SK-N-SH (cell line): ENCODE results near the gene PDE11A. TPM values are rescaled to one million over a fixed set of nuclear protein-coding genes. Genes with fewer than 3 reads are reported as not detected.

Experiments used
- CTCF ChIA-PET: fragments of 300-600, 350-600 bp; formaldehyde crosslinking; extraction: SDS; loops from one replicate; lab custom pipeline; 2021; lab: Yijun Ruan, JAX
- POLR2A ChIA-PET: fragments of 350-600 bp; sonication (Branson Sonifier 250); formaldehyde crosslinking; extraction: SDS; loops from one replicate; lab custom pipeline; 2020; ENCODE audit warnings: antibody characterized with exemption, inconsistent platforms; lab: Yijun Ruan, JAX
- DNase-seq: peaks from one replicate; pipeline ENCODE4 v3.0.0; 2012
- H2AFZ ChIP-seq: fragments of 200-600 bp; sonication (generic); 2 replicates; pipeline ENCODE4 v1.8.1; 2016; ENCODE audit warnings: antibody characterized with exemption, mild to moderate bottlenecking, low read depth
- H3F3A ChIP-seq: fragments of 200-600 bp; sonication (generic); replicated peaks from 2 replicates; pipeline ENCODE3; 2016; ENCODE audit warnings: antibody characterized with exemption, mild to moderate bottlenecking; ENCODE audit not compliant: insufficient read depth
- H3K27ac ChIP-seq, 2 experiments: fragments of 200-500 bp in 1 of 2; fragments of 200-600 bp in 1 of 2; sonication (Bioruptor generic) in 1 of 2; sonication (generic), shearing (Covaris generic) in 1 of 2; 2 replicates each; pipeline versions ENCODE4 v1.5.1 to v1.6.1; 2014 to 2016; ENCODE audit warnings: low read depth in 2 of 2, inconsistent platforms in 1 of 2, low read length in 1 of 2, mild to moderate bottlenecking in 1 of 2, mixed read lengths in 1 of 2
- H3K27me3 ChIP-seq: fragments of 200-600 bp; sonication (generic), shearing (Covaris generic); 2 replicates; pipeline ENCODE4 v1.6.1; 2016; ENCODE audit warnings: mixed run types; ENCODE audit not compliant: insufficient read depth
- H3K36me3 ChIP-seq, 2 experiments: fragments of 200-500 bp in 1 of 2; fragments of 200-600 bp in 1 of 2; sonication (Bioruptor generic) in 1 of 2; sonication (generic) in 1 of 2; replicated peaks in 1 of 2; 2 replicates each; pipeline versions ENCODE3 to v1.5.1; 2014 to 2016; ENCODE audit warnings: low read length in 1 of 2, mild to moderate bottlenecking in 1 of 2; ENCODE audit not compliant: insufficient read depth in 2 of 2, control insufficient read depth in 1 of 2
- H3K4me1 ChIP-seq, 2 experiments: fragments of 200-500 bp in 1 of 2; fragments of 200-600 bp in 1 of 2; sonication (Bioruptor generic) in 1 of 2; sonication (generic), shearing (Covaris generic) in 1 of 2; 2 replicates each; pipeline versions ENCODE4 v1.5.1 to v1.6.1; 2014 to 2016; ENCODE audit warnings: low read depth in 1 of 2, low read length in 1 of 2, mixed run types in 1 of 2; ENCODE audit not compliant: insufficient read depth in 2 of 2, control insufficient read depth in 1 of 2
- H3K4me2 ChIP-seq: fragments of 200-600 bp; sonication (generic), shearing (Covaris generic); 2 replicates; pipeline ENCODE4 v1.6.1; 2017; ENCODE audit warnings: mixed run types
- H3K4me3 ChIP-seq, 2 experiments: fragments of 200-500 bp in 1 of 2; fragments of 200-600 bp in 1 of 2; sonication (Bioruptor generic) in 1 of 2; sonication (generic), shearing (Covaris generic) in 1 of 2; 2 replicates each; pipeline versions ENCODE4 v1.5.1 to v1.8.1; 2014 to 2016; ENCODE audit warnings: low read depth in 2 of 2, inconsistent platforms in 1 of 2, low read length in 1 of 2, mild to moderate bottlenecking in 1 of 2, mixed read lengths in 1 of 2, moderate library complexity in 1 of 2
- H3K79me2 ChIP-seq: fragments of 200-600 bp; sonication (generic); 2 replicates; pipeline ENCODE4 v1.8.1; 2017; ENCODE audit warnings: mild to moderate bottlenecking; ENCODE audit not compliant: insufficient read depth
- H3K9ac ChIP-seq: fragments of 200-600 bp; sonication (generic); 2 replicates; pipeline ENCODE4 v1.6.1; 2017; ENCODE audit warnings: mixed run types
- H3K9me2 ChIP-seq: fragments of 200-600 bp; sonication (generic); 2 replicates; pipeline ENCODE4 v1.6.1; 2017; ENCODE audit warnings: mixed run types
- H3K9me3 ChIP-seq: fragments of 200-600 bp; sonication (generic); 2 replicates; pipeline ENCODE4 v1.6.1; 2017; ENCODE audit warnings: mixed run types, mild to moderate bottlenecking, moderate library complexity
- H4K20me1 ChIP-seq: fragments of 200-600 bp; sonication (generic); 2 replicates; pipeline ENCODE4 v1.6.1; 2017; ENCODE audit warnings: mild to moderate bottlenecking, mixed run types; ENCODE audit not compliant: insufficient read depth
- ELF1 ChIP-seq: IDR thresholded peaks from 2 replicates; pipeline ENCODE4 v1.4.0; 2012
- GABPA ChIP-seq: IDR thresholded peaks from 2 replicates; pipeline ENCODE4 v1.4.0; 2012; ENCODE audit warnings: low read depth, mild to moderate bottlenecking
- GATA2 ChIP-seq: sonication (generic); formaldehyde crosslinking; IDR thresholded peaks from 2 replicates; pipeline ENCODE4 v1.5.0; 2020; ENCODE audit warnings: mild to moderate bottlenecking, missing genetic modification reagents
- MXI1 ChIP-seq: IDR thresholded peaks from 2 replicates; pipeline ENCODE4 v1.6.1; 2012; ENCODE audit warnings: mild to moderate bottlenecking, low read depth, low read length, improper control_type of control experiment
- NFIC ChIP-seq: IDR thresholded peaks from 2 replicates; pipeline ENCODE4 v1.4.0; 2012; ENCODE audit warnings: borderline replicate concordance
- NRF1 ChIP-seq: IDR thresholded peaks from 2 replicates; pipeline ENCODE4 v1.6.1; 2012; ENCODE audit warnings: low read depth, mild to moderate bottlenecking, low read length
- POLR2AphosphoS5 ChIP-seq: IDR thresholded peaks from 2 replicates; pipeline ENCODE4 v1.6.1; 2012; ENCODE audit warnings: low read depth, low read length
- RAD21 ChIP-seq: IDR thresholded peaks from 2 replicates; pipeline ENCODE4 v1.6.1; 2012; ENCODE audit warnings: mild to moderate bottlenecking, low read length
- RCOR1 ChIP-seq: fragments of 150-350 bp; IDR thresholded peaks from 2 replicates; pipeline ENCODE4 v1.6.1; 2017; ENCODE audit warnings: antibody characterized with exemption, low read length
- RFX5 ChIP-seq: IDR thresholded peaks from 2 replicates; pipeline ENCODE4 v1.6.1; 2012; ENCODE audit warnings: mild to moderate bottlenecking, improper control_type of control experiment, low read length
- RXRA ChIP-seq: IDR thresholded peaks from 2 replicates; pipeline ENCODE4 v1.4.0; 2012; ENCODE audit warnings: low read depth, mild to moderate bottlenecking, borderline replicate concordance
- TCF12 ChIP-seq: IDR thresholded peaks from 2 replicates; pipeline ENCODE4 v1.4.0; 2012
- TEAD4 ChIP-seq: IDR thresholded peaks from 2 replicates; pipeline ENCODE4 v1.4.0; 2012; ENCODE audit warnings: mild to moderate bottlenecking, borderline replicate concordance; ENCODE audit not compliant: insufficient read depth
- YY1 ChIP-seq: IDR thresholded peaks from 2 replicates; pipeline ENCODE4 v1.4.0; 2012; ENCODE audit warnings: low read depth, mild to moderate bottlenecking
- WGBS: methylation state at CpG from one replicate; pipeline ENCODE4 v1.1.6; 2017; ENCODE audit warnings: low lambda C conversion rate; 5-methylcytosine and 5-hydroxymethylcytosine counted together
- polyA plus RNA-seq, 3 experiments: library from polyadenylated mRNA; depleted of rRNA; stranded (reverse); fragments of >200 nt; gene quantifications; 2 replicates each; pipeline ENCODE4 v1.2.3, GENCODE V29; 2012
- TF ChIP-seq, protein P1 (sequence below): IDR thresholded peaks from 2 replicates; pipeline ENCODE4; 2012
- TF ChIP-seq, protein P2 (sequence below): IDR thresholded peaks from 2 replicates; pipeline ENCODE4 v1.4.0; 2012; ENCODE audit warnings: low read depth, borderline replicate concordance
- TF ChIP-seq, protein P3 (sequence below): IDR thresholded peaks from 2 replicates; pipeline ENCODE4 v1.4.0; 2012; ENCODE audit warnings: low read depth
- TF ChIP-seq, protein P4 (sequence below): fragments of 200-600 bp; sonication (generic); IDR thresholded peaks from 2 replicates; pipeline ENCODE4 v1.6.1; 2017; ENCODE audit warnings: antibody characterized with exemption, mild to moderate bottlenecking, moderate library complexity
- TF ChIP-seq, protein P5 (sequence below): fragments of 150-350 bp; IDR thresholded peaks from 2 replicates; pipeline ENCODE4 v1.6.1; 2016; ENCODE audit warnings: mild to moderate bottlenecking, low read depth, low read length

PDE11A gene
- polyA plus RNA-seq, 1 of the 3 experiments (the other 2 are of a cell fraction): 0.10 TPM

DNA sequence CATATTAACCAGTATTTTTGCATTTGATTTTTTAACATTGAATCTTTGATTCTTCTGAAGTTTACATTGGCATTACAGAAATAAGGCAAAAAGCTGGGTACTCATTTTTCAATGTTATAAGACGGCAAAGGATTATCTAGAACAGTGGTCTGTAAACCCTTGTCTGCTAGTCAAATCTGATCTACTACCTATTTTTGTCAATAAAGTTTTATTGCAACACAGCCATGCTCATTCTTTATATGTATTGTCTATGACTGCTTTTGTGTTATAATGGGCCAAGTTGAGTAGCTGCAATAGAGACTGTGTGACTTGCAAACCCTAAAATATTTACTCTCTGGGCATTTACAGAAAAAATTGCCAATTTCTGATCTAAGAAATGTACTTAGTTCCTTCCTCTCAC is 181.0 kb downstream of the PDE11A start:
- Histone ChIP-seq H3K4me3 (no peak overlapping the region), H3K27ac (no peak overlapping the region), H3K9me3 (no peaks in the 10 kb centered on the region), H3K9ac (no peak overlapping the region), H3K27me3 (no peaks in the 10 kb centered on the region), H3K36me3 (no peaks in the 10 kb centered on the region), H3K79me2 (no peaks in the 10 kb centered on the region), H3F3A (no peaks in the 10 kb centered on the region), H3K9me2 (no peaks in the 10 kb centered on the region), H4K20me1 (no peaks in the 10 kb centered on the region), H3K4me2 (no peak overlapping the region), H3K4me1 (no peaks in the 10 kb centered on the region; a peak in 1 of 4 replicates), H2AFZ (no peak overlapping the region)
- TF ChIP-seq, protein P1, sequence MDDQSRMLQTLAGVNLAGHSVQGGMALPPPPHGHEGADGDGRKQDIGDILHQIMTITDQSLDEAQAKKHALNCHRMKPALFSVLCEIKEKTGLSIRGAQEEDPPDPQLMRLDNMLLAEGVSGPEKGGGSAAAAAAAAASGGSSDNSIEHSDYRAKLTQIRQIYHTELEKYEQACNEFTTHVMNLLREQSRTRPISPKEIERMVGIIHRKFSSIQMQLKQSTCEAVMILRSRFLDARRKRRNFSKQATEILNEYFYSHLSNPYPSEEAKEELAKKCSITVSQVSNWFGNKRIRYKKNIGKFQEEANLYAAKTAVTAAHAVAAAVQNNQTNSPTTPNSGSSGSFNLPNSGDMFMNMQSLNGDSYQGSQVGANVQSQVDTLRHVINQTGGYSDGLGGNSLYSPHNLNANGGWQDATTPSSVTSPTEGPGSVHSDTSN: no peak
- TF ChIP-seq RFX5 (no peak), NFIC (no peak)
- 47% methylated on average over 1 of the region's 1 CpG for WGBS
- CTCF ChIA-PET: interaction anchor here (0.9 to 1.0 kb wide), 2 partner anchors 21 to 90 kb away, joined by 3 read pairs; no protein-coding TSS in a partner anchor
- DNase-seq: no peak
- POLR2A ChIA-PET: no interaction called here

DNA sequence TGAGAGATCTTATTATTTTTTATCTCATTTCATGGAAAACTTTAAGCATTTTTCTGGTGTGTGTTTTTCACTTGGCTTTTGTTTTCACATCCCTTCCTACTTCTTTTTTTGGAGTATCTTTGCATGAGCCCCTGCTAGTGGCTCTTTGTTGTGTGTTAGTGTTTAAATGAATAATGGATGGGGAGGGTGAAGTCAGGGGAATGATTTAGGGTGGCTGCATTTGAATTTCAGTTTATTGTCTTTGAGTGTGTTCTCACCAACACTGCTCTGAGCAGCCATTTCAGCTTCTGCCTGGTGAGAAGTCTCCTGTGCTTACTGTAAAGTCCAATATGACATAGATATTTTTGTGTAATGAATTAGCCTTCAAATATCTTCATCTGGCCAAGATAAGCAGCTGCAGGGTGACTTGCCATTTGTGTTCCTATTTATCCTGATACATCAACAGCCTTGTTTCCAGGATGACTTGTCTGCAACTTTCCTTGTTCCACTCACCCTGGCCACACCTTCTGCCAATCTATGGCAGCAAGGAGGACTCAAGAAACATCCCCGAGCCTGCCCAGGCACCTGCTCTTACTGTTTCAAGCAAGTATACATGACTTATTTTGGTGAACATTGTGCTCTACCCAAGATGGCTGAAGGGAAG is 182.6 kb downstream of the PDE11A start:
- ChIA-PET POLR2A (no interaction called here), CTCF (no interaction called here)
- Histone ChIP-seq H3K27me3 (no peaks in the 10 kb centered on the region), H3K79me2 (no peaks in the 10 kb centered on the region), H3K27ac (no peak overlapping the region), H4K20me1 (no peaks in the 10 kb centered on the region), H3K9me3 (no peaks in the 10 kb centered on the region), H3K36me3 (no peaks in the 10 kb centered on the region), H3K9ac (no peak overlapping the region), H3K4me3 (no peak overlapping the region), H3F3A (no peaks in the 10 kb centered on the region), H3K4me2 (no peak overlapping the region), H3K4me1 (no peaks in the 10 kb centered on the region), H2AFZ (no peak overlapping the region), H3K9me2 (no peaks in the 10 kb centered on the region)
- no peak for DNase-seq
- WGBS: 15% methylated on average over 1 of the region's 1 CpG
- no peak for TF ChIP-seq MXI1
- no peak for TF ChIP-seq TCF12
- TF ChIP-seq, protein P2, sequence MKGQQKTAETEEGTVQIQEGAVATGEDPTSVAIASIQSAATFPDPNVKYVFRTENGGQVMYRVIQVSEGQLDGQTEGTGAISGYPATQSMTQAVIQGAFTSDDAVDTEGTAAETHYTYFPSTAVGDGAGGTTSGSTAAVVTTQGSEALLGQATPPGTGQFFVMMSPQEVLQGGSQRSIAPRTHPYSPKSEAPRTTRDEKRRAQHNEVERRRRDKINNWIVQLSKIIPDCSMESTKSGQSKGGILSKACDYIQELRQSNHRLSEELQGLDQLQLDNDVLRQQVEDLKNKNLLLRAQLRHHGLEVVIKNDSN: no peak
- TF ChIP-seq GATA2 (CRISPR knock-in tag): no peak
- TF ChIP-seq POLR2AphosphoS5: no peak
- TF ChIP-seq RAD21: no peak
- TF ChIP-seq TEAD4: no peak
- no peak for TF ChIP-seq RCOR1
- no peak for TF ChIP-seq YY1
- no peak for TF ChIP-seq ELF1
- TF ChIP-seq, protein P3, sequence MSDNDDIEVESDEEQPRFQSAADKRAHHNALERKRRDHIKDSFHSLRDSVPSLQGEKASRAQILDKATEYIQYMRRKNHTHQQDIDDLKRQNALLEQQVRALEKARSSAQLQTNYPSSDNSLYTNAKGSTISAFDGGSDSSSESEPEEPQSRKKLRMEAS: no peak
- TF ChIP-seq, protein P4, sequence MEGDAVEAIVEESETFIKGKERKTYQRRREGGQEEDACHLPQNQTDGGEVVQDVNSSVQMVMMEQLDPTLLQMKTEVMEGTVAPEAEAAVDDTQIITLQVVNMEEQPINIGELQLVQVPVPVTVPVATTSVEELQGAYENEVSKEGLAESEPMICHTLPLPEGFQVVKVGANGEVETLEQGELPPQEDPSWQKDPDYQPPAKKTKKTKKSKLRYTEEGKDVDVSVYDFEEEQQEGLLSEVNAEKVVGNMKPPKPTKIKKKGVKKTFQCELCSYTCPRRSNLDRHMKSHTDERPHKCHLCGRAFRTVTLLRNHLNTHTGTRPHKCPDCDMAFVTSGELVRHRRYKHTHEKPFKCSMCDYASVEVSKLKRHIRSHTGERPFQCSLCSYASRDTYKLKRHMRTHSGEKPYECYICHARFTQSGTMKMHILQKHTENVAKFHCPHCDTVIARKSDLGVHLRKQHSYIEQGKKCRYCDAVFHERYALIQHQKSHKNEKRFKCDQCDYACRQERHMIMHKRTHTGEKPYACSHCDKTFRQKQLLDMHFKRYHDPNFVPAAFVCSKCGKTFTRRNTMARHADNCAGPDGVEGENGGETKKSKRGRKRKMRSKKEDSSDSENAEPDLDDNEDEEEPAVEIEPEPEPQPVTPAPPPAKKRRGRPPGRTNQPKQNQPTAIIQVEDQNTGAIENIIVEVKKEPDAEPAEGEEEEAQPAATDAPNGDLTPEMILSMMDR: no peak
- TF ChIP-seq, protein P5, sequence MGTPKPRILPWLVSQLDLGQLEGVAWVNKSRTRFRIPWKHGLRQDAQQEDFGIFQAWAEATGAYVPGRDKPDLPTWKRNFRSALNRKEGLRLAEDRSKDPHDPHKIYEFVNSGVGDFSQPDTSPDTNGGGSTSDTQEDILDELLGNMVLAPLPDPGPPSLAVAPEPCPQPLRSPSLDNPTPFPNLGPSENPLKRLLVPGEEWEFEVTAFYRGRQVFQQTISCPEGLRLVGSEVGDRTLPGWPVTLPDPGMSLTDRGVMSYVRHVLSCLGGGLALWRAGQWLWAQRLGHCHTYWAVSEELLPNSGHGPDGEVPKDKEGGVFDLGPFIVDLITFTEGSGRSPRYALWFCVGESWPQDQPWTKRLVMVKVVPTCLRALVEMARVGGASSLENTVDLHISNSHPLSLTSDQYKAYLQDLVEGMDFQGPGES: no peak
- no peak for TF ChIP-seq RXRA
- TF ChIP-seq NRF1: no peak
- no peak for TF ChIP-seq GABPA
